Lung microvascular endothelial cell (primary cell): ENCODE data around the gene MGLL. TPM values are rescaled to one million over a fixed set of nuclear protein-coding genes. Genes with fewer than 3 reads are reported as not detected.
A peak's percentile ranks its signal among the peaks of the same experiment; 100 is the strongest.
"Not testable (repeated sequence)": the region's sequence is repeated elsewhere in the genome, so short reads cannot be mapped to it uniquely, and the experiment has no call there.

Experiments used
- DNase-seq, 2 donors: peaks; one replicate each; pipeline versions ENCODE4 v3.0.0 to v3.0.0-alpha.2; 2010; ENCODE audit warnings: low read depth in 2 of 2
- total RNA-seq: library from RNA; depleted of rRNA; stranded (reverse); fragments of >200 nt; gene quantifications from 2 replicates; pipeline ENCODE4 v1.2.1, GENCODE V29; 2014

Gene MGLL
- total RNA-seq, 1 donor from 2014 or later: 36.1 TPM

DNA sequence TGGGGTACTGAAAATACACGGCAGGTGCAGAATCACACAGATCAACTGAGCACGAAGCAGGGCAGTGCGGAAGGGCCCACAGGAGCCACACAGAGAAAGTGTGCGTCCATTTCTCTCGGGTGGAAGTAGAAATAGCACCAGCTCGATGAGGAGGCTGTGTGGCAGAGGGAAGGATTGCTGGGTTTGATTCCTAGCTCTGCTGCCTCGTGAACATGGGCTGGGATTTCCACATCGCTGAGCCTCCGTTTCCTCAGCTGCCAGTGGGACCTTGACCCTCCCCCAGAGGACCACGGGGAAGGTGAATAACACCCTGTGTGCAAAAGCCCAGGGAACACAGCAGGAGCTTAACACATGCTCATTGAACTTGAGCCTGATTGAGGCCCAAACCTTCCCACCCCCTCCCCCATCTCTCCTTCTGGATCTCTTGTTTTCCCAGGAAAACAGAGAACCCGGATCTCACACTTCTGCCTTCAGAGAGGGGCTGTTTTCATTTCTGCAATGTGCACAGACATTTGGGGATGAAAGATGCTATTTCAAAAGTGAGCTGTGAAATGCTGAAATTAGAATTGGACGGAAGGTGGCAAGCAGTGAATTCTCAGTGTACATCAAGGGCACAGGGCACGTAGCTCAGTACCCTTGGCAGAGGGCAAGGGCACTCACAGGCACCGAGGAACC lies 111.2 kb downstream of the MGLL start:
- no peak for DNase-seq

GRCh38 chr3:127710155-127710941 lies 112.0 kb downstream of the MGLL start:
- DNase-seq: no peak

GRCh38 chr3:127709320-127710060 lies 112.8 kb downstream of the MGLL start:
- no peak for DNase-seq

DNA sequence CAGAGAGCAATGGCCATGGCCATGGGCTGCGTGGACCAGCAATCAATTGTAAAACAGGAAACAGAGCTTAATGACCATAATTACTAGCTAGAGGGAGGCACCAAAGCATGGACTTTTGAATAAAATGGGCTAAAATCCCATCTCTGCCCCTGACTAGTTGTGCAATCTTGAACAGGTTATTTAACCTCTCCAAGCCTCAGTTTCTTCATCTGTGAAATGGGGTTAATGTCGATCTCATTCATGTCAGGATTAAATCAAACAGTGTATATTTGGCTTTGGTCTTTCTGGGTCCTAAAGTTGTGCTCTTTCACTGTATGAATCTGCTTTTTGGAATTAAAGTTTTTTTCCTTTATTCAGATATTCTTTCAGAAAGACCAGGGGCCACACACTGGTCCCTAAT lies 113.5 kb downstream of the MGLL start:
- no peak for DNase-seq

DNA sequence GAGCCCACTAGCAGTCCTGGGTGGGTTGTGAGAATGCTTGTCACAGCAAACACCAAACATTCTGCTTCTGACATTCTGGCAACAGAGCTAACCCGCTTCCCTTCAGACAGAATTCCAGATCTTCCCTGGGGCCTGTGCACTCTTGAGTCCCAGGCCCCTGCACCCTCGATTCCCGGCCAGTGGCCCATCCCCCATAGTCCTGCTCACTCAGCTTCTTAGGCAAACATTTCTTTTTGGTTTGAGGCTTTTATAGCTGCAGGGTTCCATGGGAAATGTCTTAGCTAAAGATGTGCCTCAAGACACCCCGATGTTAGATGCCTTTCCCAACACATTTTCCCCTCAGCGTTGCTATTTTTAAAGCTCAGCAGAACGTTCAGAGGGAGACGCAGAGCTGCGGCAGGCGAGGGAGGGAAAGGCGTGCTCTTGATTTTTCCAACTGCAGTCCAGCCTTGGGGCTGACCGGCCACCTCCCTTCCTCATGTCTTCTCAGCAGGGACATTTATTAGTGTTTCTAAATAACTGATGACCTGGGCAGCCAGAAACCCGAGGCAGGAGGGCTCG lies 114.4 kb downstream of the MGLL start:
- no peak for DNase-seq

GRCh38 chr3:127706785-127707351 lies 115.4 kb downstream of the MGLL start:
- DNase-seq: no peak

DNA sequence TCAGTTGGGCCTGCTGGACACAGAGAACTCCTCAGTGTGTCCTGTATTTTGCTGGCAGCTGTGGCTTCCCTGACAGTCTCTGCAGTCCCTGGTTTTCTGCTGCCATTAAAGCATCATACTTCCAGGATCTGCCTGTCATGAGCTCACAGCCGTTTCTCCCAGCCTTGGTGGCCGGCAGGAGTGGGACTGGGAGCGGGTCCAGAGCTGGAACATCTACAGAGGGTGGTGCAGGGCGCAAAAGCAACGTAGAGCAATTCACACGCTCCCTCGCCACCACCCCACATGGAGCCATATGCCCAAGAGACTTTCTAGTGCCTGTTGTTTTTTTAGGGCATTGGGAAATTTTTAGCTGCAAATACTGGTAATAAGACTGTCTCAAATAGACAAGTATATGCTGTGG lies 116.0 kb downstream of the MGLL start:
- DNase-seq: no peak

GRCh38 chr3:127704840-127705239 lies 117.5 kb downstream of the MGLL start:
- not testable (repeated sequence) for DNase-seq

DNA sequence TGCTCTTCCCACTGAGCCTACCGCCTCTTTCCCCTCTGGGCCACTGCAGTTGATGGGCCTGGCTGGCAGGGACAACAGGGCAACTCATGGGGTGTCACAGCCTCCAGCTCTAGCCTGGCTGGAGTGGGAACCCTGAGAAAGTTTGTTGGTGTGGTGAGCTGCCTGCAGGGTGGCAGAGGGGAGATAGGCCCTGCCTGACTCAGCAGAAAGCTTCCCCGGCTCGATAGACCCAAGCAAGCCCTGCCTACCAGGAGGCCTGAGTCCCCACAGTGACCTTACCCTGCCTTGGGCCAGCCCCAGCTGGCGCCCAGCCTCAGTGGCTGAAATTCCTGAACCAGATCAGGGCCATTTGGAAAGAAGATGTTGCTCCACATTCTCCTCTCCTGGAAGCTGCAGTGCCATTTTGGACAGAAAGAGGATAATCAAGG lies 120.2 kb downstream of the MGLL start:
- no peak for DNase-seq

- peak; percentile 22 to 80 for DNase-seq
These were observed 120.9 kb downstream of the MGLL start for GRCh38 chr3:127701280-127701911.

DNA sequence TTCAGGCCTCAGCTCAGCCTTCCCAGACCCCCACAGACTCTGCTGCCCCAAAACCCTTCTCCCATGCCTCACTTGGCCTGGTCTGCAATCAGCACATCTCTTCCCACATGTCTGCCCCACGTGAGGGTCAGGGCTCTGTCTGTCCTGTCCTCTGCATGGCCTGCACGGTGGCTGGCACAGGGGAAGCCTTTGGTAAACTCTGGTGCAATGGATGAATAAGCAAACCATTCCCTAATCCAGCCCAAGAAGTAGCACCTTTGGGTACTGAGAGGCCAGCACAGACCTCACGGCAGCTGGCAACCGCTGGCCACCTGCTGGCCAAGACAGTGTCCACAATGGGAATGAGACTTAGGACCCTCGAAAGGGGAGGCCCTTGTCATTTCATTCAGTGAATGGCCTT lies 121.9 kb downstream of the MGLL start:
- DNase-seq: no peak

DNA sequence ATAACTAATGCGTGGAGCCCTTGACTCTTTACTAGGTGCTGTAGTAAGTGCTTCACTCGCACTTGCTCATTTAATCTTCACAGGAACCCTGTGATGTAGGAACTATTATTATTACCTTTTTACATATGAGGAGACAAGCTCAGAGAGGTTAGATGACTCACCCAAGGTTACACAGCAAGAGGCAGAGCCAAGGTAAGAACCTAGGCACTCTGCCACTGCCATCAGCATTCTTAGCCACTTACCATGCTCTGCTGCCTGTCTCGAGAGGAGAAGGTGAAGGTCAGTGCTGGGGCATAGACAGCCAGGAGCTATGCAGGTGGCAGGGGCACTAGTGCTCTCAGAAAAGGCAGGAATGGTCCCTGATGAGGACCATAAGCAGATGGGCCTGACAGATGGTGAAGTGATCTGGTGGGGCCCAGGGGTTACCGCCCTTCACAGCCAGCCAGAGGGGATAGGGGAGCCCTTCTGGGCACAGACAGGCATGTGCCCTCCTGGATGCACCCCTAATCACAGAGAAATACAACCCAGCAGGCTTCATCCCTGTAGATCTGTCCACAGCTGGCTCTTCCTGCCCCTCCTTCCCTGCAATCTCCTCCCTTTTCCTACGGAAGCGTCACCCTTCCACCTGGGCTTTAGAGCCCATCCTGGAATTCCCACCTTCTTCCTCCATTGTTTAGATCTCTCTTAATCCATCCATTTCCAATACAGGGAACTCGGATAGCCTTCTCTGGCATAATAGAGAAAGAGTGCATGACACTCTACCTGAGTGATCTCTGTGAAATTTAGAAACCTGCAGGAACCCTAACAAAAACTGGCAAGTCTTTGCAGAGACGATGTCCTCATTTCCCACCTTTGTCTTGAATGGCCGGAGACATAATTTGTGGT lies 122.7 kb downstream of the MGLL start:
- no peak for DNase-seq

DNA sequence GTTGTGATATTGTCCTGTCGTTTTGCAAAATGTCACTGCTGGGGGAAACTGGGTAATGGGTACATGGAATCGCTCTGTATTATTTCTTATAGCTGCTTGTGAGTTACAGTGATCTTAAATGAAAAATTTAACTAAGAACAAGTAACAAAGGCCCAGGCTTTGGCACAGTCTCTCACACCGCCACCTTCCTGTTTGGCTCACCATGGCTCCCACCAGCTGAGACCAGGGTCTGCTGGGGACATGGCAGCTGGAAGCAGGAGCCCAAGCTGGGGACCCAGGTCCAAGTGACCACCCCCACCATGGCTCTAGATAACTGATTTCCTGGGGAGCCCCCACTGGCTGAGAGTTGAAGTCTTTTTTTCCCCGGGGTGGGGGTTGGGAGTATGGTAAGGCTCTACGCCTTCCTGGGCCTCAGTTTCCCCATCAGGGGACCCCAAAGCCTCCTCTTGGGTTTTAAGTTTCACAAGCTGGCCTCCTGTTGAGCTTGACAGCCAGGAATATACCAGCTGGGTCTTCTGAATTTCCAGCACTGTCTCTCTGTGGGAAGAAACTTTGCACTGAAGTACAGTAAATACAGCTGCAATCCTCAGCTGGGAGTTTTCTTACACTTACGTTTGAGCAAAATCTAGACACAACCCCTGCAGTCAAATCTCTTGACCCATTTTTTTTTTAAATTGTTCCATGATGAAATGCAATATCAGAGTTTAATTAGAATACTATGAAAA lies 123.5 kb downstream of the MGLL start:
- DNase-seq: peak in 1 of 2 donors; percentile 24

DNA sequence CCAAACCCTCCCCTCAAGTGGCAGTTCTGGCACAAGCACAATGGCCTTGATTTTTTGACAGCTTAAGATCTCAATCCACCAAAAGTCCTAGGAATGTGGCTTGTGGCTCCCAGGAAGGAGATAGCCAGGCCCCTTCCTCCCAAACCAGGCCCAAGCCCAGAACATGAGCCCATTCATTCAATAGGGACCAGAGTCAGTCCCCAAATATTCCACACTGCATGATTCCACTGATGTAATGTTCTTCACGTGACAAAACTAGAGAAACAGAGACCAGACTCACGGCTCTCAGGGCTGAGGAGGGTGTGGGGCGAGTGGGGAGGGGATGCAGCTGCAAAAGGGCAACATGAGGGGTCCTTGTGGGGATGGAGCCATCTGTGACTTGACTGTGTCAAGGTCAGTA lies 124.0 kb downstream of the MGLL start:
- DNase-seq: no peak

GRCh38 chr3:127697551-127698240 lies 124.6 kb downstream of the MGLL start:
- peak; percentile 75 to 84 for DNase-seq

GRCh38 chr3:127694467-127695215 lies 127.7 kb downstream of the MGLL start:
- DNase-seq: peak; percentile 29 to 52

DNA sequence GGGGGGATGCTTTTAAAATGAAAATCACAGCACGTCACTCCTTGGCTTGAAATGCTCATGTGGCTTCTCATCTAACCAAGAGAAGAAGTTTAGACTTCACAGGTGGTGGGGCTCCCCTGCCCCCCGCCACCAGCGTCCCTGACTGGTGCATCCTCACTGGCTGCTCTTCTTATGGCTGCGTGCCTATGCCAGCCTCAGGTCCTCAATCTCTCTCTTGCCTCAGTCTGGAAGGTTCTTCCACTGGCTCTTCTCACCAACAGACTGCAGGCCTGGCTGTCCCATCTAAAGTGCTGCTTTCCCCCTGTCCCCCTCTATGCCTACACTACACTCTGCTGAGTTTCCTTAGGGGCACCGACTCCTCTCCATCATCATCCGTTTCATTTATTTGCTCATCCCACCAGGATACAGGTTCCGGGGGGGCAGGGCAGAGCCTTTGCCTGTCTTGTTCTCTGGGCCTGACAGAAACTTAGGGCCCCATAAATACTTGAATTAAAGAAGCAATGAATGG lies 128.9 kb downstream of the MGLL start:
- no peak for DNase-seq
